Subcutaneous adipose tissue (tissue), 4 donors: ENCODE results near the gene CCNT1. TPM values are rescaled to one million over a fixed set of nuclear protein-coding genes. Genes with fewer than 3 reads are reported as not detected.

Experiments
- CTCF ChIP-seq: fragments of 450-650 bp; IDR thresholded peaks from one replicate; pipeline ENCODE4 v1.5.1; 2016; ENCODE audit warnings: low read depth, mild to moderate bottlenecking, control low read depth, antibody characterized with exemption, moderate library complexity
- total RNA-seq, 4 donors: library from RNA; depleted of rRNA; stranded (reverse); fragments of >200 nt; gene quantifications; one replicate each; pipeline ENCODE4 v1.1.0, GENCODE V29; 2016

The CCNT1 gene
- total RNA-seq, 4 donors from 2014 or later: 22.6 to 41.6 (median 28.1) TPM

- TF ChIP-seq CTCF: no peak
These were observed 19.9 kb downstream of the CCNT1 start for GRCh38 chr12:48696626-48697025.

- TF ChIP-seq CTCF: no peak
These were observed 20.6 kb downstream of the CCNT1 start for GRCh38 chr12:48695859-48696258.

GRCh38 chr12:48694038-48694437 is 22.5 kb downstream of the CCNT1 start:
- TF ChIP-seq CTCF: no peak

GRCh38 chr12:48693572-48693971 is 22.9 kb downstream of the CCNT1 start:
- TF ChIP-seq CTCF: no peak

GRCh38 chr12:48691826-48692487 is 24.6 kb downstream of the CCNT1 start:
- no peak for TF ChIP-seq CTCF

- TF ChIP-seq CTCF: no peak
These were observed 25.5 kb downstream of the CCNT1 start for GRCh38 chr12:48690990-48691389.

GRCh38 chr12:48690436-48690835 is 26.1 kb downstream of the CCNT1 start:
- no peak for TF ChIP-seq CTCF
